Skin of body (tissue), 2 donors: ENCODE measurements around the gene TRPM8. TPM values are rescaled to one million over a fixed set of nuclear protein-coding genes. Genes with fewer than 3 reads are reported as not detected.
A peak's percentile ranks its signal among the peaks of the same experiment; 100 is the strongest.
"Not testable (repeated sequence)": the region's sequence is repeated elsewhere in the genome, so short reads cannot be mapped to it uniquely, and the experiment has no call there.

ENCODE experiments used
- DNase-seq: peaks from one replicate; lab custom pipeline; 2025; lab: John Stamatoyannopoulos, UW
- total RNA-seq: library from RNA; depleted of rRNA; stranded (reverse); fragments of >200 nt; gene quantifications from one replicate; pipeline ENCODE4 v1.2.3, GENCODE V29; 2014

Gene TRPM8
- total RNA-seq, 1 donor from 2014 or later, result 0.10 TPM

- no peak for DNase-seq
Observed at GRCh38 chr2:233936089-233936488, 18.9 kb downstream of the TRPM8 start.

DNA sequence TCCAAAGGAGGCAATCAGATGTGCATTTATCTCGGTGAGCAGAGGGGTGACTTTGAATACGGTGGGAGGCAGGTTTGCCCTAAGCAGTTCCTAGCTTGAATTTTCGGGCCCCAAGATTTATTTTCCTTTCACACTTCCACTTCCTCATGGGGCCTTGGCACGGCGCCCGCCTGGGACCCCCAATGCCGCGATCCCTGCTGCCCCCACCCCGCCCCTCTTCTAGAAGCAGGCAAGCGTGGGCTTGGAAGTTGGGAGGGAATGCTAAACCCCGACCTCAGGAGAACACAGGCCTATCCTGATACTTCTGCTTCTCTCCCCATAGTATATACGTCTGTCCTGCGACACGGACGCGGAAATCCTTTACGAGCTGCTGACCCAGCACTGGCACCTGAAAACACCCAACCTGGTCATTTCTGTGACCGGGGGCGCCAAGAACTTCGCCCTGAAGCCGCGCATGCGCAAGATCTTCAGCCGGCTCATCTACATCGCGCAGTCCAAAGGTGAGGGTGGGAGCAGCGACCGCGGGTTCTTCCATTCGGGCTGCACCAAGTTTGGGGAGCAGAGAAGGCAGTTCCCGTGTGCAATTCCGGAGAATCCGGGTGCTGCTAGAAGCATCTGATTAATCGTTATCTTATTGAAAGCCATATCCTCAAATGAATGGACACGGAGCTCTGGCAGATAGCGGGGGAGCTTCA, 21.6 kb downstream of the TRPM8 start:
- DNase-seq, result no peak

- no peak for DNase-seq
Observed at GRCh38 chr2:233940376-233941276, 23.5 kb downstream of the TRPM8 start.

DNA sequence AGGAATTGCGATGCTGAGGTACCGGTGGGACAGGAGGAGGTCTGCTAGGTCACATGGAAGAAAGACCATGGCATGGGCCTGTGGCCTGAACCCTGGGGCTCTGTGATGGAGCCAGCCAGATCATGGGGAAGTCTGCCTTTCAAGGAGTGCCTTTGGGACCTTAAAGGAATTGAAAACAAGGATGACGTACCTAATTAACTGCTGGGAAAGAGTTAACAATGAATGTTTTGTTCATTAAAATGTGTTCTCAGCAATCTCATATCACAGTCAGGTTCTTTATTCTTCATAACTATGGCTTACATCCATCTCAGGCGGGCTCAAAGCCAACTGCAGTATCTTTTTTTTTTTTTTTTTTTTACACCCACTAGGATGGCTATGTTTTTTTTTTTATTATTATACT, 25.6 kb downstream of the TRPM8 start:
- no peak for DNase-seq

DNA sequence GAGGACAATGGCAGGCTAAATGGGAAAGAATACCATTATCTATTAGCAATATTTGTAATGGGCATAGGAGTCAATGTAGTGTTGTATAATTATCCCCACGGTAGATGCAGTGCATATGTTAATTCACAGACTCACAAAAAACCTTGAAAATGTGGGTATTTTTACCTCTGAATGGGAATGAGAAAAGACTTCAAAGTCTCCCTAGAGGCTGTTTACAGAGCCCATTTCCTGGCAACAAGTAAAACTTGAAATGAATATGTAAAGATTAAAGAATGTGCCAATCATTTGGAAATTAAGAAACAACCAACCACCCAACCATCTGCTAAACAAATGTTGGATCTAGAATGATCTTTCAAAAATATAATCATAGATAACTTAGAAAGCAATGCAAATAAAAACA, 27.1 kb downstream of the TRPM8 start:
- no peak for DNase-seq

- no peak for DNase-seq
Observed at GRCh38 chr2:233944722-233945121, 27.5 kb downstream of the TRPM8 start.

GRCh38 chr2:233945146-233945545, 28.0 kb downstream of the TRPM8 start:
- no peak for DNase-seq

DNA sequence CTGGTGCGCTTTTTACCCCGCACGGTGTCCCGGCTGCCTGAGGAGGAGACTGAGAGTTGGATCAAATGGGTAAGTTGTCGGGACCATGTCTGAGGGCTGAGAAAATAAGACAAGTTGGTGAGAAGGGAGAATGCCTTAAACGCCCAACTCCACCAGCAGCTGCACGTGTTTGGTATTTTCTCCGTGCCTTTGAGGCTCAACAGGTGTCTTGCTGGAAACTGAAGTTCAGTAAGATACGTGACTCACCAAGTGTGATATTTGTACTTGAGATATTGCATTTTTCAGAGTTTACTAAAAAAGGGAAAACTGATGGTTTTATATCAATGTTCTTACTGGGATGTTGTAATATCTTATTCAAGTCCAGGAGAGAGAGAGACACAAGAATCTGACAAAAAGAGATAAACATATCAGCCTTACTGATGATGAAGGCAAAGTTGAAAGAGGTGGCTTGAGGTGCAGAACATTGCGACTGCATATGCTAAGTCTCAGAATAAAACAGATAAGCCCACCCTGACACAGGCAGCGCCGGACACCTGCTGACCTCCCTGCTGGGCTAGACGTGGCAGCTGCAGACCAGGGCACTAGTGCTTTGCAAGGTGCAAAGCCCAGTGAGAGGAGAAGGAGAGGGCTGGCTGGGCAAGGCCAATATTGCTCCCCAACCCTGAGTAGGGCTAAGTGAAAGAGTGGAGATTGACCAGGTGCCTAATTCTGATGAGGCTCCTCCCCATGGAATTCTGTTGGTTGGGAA, 33.1 kb downstream of the TRPM8 start:
- no peak for DNase-seq

- DNase-seq, result no peak
Observed at GRCh38 chr2:233952335-233952734, 35.2 kb downstream of the TRPM8 start.

DNA sequence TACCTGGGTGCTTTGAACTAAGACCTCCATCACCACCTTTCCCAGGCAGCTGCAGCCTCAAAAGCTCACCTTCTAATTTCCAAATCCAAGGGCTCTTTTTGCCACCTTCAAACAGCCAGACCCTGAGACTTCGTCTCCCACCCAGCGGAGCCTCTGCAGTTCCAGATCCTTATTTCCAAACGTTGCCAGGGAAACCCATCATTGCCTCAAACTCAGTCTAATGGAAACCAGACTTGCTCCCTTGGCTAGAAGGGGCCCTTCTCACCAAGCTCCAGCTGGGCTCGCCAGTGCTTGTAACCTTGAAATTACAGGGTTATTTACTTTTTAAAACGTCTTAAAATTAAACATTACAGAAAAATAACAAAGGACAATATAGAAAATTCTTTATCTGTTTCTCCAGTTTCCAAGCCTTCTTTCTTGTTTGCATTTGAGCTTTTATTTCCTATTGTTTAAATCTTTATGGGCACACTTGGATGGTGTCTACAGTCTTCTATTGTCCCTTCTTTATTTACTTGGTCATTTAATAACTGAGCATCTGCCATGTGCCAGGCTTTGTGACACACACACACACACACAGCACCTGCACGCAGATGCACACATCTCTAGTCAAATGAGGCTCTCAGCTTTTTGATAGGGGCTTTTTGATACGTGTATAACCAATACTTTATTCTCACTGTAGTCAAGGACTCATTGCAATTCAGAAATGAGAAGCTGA, 36.1 kb downstream of the TRPM8 start:
- DNase-seq, result peak; percentile 17

- no peak for DNase-seq
Observed at GRCh38 chr2:233960203-233960602, 43.0 kb downstream of the TRPM8 start.

DNA sequence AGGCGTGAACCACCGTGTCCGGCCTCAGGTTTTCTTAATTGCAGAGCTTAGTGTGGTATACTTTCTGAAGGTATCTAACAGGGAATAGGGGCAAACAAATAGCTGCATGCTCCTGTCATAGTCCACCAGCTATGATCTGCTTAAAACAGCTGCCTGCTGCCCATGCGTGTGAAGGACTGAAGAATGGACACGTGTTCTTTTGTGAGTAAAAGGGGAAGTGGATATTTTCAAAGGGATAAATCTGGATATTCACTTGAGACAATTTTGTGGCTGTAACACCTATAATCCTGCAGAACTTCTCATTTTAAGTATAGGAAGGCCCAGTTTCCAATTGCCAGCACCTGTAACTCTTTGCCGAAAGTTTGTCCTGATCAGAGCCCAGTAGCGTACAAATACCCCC, 44.7 kb downstream of the TRPM8 start:
- no peak for DNase-seq

DNA sequence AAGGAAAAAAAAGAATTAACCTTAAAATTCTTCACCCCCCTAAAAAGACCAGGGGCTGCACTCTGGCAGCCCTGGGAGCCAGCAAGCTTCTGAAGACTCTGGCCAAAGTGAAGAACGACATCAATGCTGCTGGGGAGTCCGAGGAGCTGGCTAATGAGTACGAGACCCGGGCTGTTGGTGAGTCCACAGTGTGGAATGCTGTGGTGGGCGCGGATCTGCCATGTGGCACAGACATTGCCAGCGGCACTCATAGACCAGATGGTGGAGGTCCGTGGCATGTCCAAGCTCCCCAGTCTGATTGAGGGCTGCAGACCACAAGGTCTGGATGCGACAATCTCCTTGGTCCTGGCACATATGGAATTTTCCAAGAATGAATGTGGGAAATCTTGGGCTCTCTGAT, 47.4 kb downstream of the TRPM8 start:
- no peak for DNase-seq

DNA sequence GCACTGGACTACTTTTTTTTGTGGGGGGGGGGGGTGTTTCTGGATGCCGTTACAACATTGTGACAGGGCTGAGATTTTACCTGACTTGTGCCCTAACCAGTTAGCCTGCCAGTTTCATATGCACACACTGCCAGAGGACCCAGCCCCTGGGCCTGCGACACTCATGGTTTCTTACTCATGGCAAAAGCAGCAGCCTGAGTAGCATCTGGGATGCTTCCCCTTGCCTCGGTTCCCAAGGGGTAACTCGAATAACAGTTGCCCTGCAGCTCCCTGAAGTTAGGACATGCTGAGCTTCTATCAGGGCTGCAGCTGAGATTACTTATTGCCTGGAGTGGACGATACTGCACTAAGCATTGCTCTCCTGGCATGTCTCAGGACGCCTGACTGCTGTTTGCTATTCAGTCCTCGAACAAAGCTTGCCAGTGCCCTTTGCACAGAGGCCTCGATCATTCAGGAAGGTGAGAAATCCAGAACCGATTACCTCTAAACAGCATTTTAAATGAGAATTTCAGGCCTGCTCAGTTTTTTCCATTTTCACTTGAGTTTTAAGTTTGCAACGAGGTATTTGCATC, 47.9 kb downstream of the TRPM8 start:
- no peak for DNase-seq

GRCh38 chr2:233965646-233966045, 48.5 kb downstream of the TRPM8 start:
- not testable (repeated sequence) for DNase-seq

- DNase-seq, result no peak
Observed at GRCh38 chr2:233966388-233966787, 49.2 kb downstream of the TRPM8 start.

- no peak for DNase-seq
Observed at GRCh38 chr2:233967164-233967563, 50.0 kb downstream of the TRPM8 start.

DNA sequence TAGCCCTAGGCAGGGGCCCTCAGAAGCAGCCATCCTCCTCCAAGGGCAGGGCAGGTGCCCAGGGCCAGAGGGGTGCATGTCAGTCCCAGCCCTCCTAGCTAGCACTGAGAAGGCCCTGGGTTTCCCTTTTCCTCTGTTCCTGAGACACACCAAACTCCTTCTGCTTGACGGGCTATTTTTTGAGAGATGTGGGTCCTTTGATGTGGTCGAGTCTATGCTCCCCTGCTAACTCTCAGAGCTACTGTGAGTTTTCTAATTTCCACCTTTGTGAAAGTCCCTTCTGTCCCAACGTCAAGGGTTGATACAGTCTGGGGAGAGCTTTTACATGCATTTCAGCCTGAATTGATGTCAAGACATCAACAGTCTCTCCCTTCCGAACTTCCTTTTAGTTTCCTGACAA, 51.4 kb downstream of the TRPM8 start:
- no peak for DNase-seq

- not testable (repeated sequence) for DNase-seq
Observed at GRCh38 chr2:233972460-233972859, 55.3 kb downstream of the TRPM8 start.

DNA sequence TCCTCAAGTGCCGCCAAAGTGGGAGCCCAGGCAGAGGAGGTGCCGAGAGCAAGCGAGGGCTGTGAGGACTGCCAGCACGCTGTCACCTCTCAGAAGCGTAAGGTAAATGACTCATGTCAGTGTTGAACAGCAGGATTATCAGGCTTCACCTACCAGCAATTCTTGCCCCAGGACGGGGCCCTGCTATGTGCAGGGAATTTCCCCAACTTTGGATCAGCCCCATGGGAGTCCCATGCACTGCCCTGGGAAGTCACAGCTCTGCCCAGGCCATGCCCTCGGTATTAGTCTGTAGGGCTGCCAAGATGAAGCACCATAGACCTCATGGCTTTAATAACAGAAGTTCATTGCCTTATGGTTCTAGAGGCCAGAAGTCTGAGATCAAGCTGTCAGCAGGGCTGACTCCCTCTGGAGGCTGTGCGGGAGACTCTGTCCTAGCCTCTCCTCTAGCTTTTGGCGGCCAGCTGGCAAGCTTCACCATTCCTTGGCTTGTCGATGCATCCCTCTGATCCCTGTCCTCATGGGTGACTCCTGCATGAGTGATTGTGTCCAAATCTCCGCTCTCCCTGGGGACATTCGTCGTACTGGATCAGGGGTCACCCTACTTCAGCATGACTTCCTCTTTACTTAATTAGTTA, 55.9 kb downstream of the TRPM8 start:
- no peak for DNase-seq

DNA sequence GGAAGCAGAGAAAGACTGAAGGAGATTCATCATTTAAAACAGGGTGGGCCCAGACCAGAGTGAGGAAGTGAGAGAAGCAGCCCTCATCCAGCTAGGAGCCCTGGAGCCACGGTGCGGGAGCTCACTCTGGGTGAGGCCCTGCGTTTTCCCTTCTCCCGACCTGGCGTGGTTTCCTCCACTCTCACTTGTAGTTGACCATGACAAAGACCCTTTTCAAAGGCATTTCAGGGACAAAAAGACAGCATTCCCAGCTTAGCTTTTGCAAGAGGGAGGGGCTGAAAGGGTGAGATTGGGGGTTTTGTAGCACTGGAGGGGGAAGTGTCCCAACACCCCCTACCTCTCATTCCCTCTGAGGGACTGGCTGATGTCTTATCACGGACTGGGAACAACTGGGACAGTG, 56.6 kb downstream of the TRPM8 start:
- DNase-seq, result no peak
